ENCODE data around the gene ARHGAP1. TPM values are rescaled to one million over a fixed set of nuclear protein-coding genes. Genes with fewer than 3 reads are reported as not detected.

Gene ARHGAP1
- total and polyA plus RNA-seq, 7 donors: 12.5 to 36.1 (median 27.7) TPM

- peaks cover 17% of the 10 kb centered on the region for H3K4me1 ChIP-seq
- no peak overlapping the region for H3K4me3 ChIP-seq
- intact Hi-C loops (cut with DNase I): no loop called here
- 17 to 27% (median 18%) methylated on average over 4 of the region's 4 CpGs for WGBS, 3 donors
- peak; percentile 72 to 83 (median 76) for ATAC-seq
- no peaks in the 10 kb centered on the region for H3K9me3 ChIP-seq
- no peak for TF ChIP-seq CTCF (IDR thresholded peaks at IDR 0.05)
- no peaks in the 10 kb centered on the region for H3K27me3 ChIP-seq (ENCODE audit: insufficient read depth in 3 of 3, low read length in 2 of 3)
- H3K36me3 ChIP-seq (ENCODE audit: insufficient read depth in 1 of 2, low read depth in 1 of 2): peaks cover 0 to 77% of the 10 kb centered on the region in 2 donors
- DNase-seq: peak; percentile 69 to 86
- peak overlapping the region; percentile 81 for H3K27ac ChIP-seq
These were observed 25.0 kb downstream of the ARHGAP1 start for GRCh38 chr11:46675288-46675851.

GRCh38 chr11:46674463-46675287, 25.7 kb downstream of the ARHGAP1 start:
- intact Hi-C loops (cut with DNase I): loop anchor here in 1 of 2 donors (5.0 kb wide), 1 partner anchor 83 kb away; no protein-coding TSS in a partner anchor
- H3K36me3 ChIP-seq (ENCODE audit: insufficient read depth in 1 of 2, low read depth in 1 of 2): peaks cover 3 to 74% of the 10 kb centered on the region in 2 donors
- H3K4me1 ChIP-seq: peaks cover 17% of the 10 kb centered on the region
- peak overlapping the region; percentile 81 for H3K27ac ChIP-seq
- 50 to 59% (median 52%) methylated on average over 12 of the region's 12 CpGs for WGBS, 3 donors
- no peaks in the 10 kb centered on the region for H3K9me3 ChIP-seq
- ATAC-seq (peak in 2 of 4 donors; percentile 60 to 65), DNase-seq (peak in 1 of 2 donors; percentile 49)
- H3K27me3 ChIP-seq (ENCODE audit: insufficient read depth in 3 of 3, low read length in 2 of 3): no peaks in the 10 kb centered on the region
- no peak overlapping the region for H3K4me3 ChIP-seq
- no peak for TF ChIP-seq CTCF (IDR thresholded peaks at IDR 0.05)

GRCh38 chr11:46673713-46674462, 26.5 kb downstream of the ARHGAP1 start:
- 64 to 84% (median 69%) methylated on average over 6 of the region's 6 CpGs for WGBS, 3 donors
- intact Hi-C loops (cut with DNase I): loop anchor here in 1 of 2 donors (5.0 kb wide), 1 partner anchor 83 kb away; no protein-coding TSS in a partner anchor
- H3K4me1 ChIP-seq: peaks cover 17% of the 10 kb centered on the region
- no peak overlapping the region for H3K4me3 ChIP-seq
- no peak for TF ChIP-seq CTCF (IDR thresholded peaks at IDR 0.05)
- ATAC-seq (no peak), DNase-seq (no peak)
- H3K27ac ChIP-seq: peak overlapping the region; percentile 81
- no peaks in the 10 kb centered on the region for H3K9me3 ChIP-seq
- H3K27me3 ChIP-seq (ENCODE audit: insufficient read depth in 3 of 3, low read length in 2 of 3): no peaks in the 10 kb centered on the region
- peaks cover 3 to 74% of the 10 kb centered on the region in 2 donors for H3K36me3 ChIP-seq (ENCODE audit: insufficient read depth in 1 of 2, low read depth in 1 of 2)

- DNase-seq: no peak
- Histone ChIP-seq H3K27ac (no peak overlapping the region), H3K27me3 (ENCODE audit: insufficient read depth in 3 of 3, low read length in 2 of 3) (no peaks in the 10 kb centered on the region), H3K4me1 (peaks cover 17% of the 10 kb centered on the region), H3K36me3 (ENCODE audit: insufficient read depth in 1 of 2, low read depth in 1 of 2) (peaks cover 6 to 76% of the 10 kb centered on the region in 2 donors), H3K4me3 (no peak overlapping the region), H3K9me3 (no peaks in the 10 kb centered on the region)
- ATAC-seq: no peak
- WGBS, 3 donors: 41 to 46% (median 44%) methylated on average over 6 to 7 of the region's 7 CpGs
- TF ChIP-seq CTCF (IDR thresholded peaks at IDR 0.05): no peak
- intact Hi-C loops (cut with DNase I): loop anchor here in 1 of 2 donors (5.0 kb wide), 1 partner anchor 85 kb away; no protein-coding TSS in a partner anchor
These were observed 28.0 kb downstream of the ARHGAP1 start for GRCh38 chr11:46672381-46672839.
